ENCODE measurements around the gene LRIG2. TPM values are rescaled to one million over a fixed set of nuclear protein-coding genes. Genes with fewer than 3 reads are reported as not detected.
"Not testable (repeated sequence)": the region's sequence is repeated elsewhere in the genome, so short reads cannot be mapped to it uniquely, and the experiment has no call there.

Gene LRIG2
- 1.8 and 2.5 TPM in 2 replicates for total RNA-seq (2014; rRNA removed; shearing (Covaris generic))

DNA sequence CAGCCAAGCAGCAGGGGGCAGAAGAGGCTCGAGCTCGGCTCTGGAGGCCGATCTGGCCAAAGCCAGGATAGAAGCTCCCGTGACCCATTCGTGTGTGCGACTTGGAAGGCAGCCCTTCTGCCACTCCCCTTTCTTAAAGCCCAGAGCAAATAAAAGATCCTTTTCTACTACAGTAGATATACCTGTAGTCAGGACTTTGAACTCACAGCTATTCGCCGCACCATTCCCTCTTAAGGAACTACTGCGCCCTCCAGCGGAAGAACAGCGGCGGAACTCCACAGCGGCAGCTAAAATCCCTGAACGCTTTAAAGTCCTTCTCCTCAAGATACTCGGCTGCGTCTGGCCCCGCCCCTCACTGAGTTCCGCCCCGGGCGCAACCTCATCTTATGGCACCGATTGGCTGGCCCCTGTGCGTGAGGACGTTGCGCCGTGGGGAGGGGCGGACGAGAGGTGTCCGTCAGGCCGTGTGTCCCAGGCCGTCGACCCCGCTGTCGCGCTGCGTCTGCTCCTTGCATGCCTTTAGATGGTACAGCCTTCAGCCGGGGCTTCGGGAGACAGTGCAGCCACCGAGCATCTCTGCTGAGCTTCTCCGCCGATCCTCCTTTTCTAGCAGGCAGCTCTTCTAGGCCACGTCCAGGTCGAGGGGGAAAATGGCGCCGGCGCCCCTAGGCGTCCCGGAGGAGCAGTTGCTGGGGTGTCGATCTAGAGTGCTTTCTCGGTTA is at the start of gene LRIG2:
Gene LRIG2 (plus strand): TSS at position 442 of the 722 bp plus-strand sequence. CDS start 209 bp downstream, at position 651.
- peak; percentile 93 for DNase-seq (ENCODE audit: low spot score)

DNA sequence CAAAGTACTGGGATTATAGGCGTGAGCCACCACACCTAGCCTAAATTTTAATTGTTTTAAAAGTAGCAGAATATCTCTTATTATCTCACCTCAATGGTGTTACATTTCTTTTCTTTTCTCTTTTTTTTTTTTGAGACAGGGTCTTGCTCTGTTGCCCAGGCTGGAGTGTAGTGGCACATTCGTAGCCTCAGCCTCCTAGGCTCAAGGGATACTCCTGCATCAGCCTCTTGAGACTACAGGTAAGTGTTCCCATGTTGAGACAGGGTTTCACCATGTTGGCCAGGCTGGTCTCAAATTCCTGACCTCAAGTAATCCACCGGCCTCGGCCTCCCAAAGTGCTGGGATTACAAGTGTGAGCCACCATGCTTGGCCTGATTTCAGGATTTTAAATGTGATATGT is 49.7 kb upstream of the LRIG2 start:
- not testable (repeated sequence) for DNase-seq (ENCODE audit: low spot score)

GRCh38 chr1:113027007-113027406 is 46.0 kb upstream of the LRIG2 start:
- DNase-seq (ENCODE audit: low spot score): no peak

DNA sequence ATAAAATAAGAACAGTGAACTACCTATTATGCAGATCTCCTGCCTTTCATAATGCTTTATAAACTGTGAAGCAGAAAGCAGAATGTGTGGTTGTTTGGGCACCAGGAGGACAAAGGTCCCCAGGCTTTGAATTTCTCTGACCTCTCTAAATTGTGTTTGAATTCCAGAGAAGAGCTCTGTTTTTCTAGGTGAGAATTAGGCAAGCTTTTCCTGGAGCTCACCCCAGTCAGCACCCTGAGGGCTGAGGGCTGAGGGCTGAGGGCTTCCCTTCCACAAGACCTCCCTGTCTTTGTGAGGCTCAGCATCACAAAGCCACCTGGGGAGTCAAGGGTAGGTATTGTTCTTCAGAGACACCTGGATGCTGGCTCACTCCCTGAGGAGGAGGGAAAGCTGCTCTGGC is 45.5 kb upstream of the LRIG2 start:
- no peak for DNase-seq (ENCODE audit: low spot score)

DNA sequence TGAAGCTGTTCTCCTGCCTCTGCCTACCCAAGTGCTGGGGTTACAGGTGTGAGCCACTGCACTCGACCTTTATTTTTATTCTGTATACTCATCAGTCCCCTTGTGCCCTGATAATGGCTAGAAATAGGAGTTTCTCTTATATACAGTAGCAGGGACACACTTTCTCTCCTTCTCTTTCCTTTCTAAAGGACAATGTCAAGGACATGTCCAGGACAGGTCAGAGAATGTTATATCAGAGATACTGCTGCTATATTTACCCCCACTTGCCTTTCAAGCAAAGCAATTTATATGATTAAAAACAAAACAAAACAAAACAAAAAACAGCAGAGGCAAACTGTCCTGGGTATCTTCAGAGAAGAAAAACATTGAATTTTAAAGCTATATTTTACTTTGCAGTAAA is 43.2 kb upstream of the LRIG2 start:
- no peak for DNase-seq (ENCODE audit: low spot score)

GRCh38 chr1:113031171-113031933 is 41.6 kb upstream of the LRIG2 start:
- no peak for DNase-seq (ENCODE audit: low spot score)

DNA sequence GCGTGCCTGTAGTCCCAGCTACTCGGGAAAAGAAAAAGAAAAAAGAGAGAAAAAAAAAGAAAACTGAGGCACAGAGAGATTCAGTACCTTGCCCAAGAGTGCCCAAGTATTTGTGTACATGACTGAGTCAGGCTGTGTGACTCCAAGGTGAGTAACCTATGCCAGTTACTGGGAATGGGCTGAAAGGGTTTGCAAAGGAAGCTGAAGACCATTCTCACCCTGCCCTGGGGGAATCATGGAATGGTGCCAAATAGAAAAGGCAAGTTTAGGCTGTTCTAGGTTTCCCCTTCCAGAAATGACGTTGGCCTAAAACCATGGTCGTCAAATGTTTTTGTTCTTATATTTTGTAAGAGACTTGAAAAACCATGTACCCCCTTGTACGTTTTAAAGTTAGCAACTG is 37.9 kb upstream of the LRIG2 start:
- DNase-seq (ENCODE audit: low spot score): no peak

DNA sequence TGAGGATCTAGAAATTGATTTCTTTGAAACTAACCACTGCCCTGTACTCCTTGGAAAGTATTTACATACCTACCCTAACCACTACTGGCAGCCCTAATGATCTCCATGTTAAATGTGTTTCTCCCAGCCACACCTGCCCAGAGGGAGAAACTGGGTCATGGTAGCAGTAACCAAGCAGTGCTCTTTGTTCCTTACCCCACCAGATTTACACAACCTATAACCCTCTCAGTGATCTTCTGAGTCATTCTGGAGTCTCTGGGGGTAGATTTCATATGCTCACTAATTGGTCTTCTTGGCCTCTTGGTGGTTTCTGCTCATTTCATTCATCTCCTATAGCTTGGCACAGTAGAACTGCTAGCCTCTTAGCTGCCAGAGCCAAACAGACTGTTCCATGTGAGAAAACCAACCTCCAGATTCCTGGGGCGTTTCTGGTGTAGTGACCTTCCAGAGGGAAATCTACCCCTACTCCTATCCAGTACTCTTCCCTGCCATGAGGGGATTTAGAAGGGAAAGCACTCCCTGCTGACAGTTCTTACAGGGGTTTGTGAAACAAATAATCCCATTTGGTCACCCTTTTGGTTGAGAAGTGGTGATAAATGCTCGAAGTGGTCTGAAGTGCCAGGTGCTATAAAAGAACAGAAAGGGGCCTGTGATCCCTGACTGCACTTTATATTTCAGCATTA is 36.2 kb upstream of the LRIG2 start:
- DNase-seq (ENCODE audit: low spot score): peak; percentile 8

DNA sequence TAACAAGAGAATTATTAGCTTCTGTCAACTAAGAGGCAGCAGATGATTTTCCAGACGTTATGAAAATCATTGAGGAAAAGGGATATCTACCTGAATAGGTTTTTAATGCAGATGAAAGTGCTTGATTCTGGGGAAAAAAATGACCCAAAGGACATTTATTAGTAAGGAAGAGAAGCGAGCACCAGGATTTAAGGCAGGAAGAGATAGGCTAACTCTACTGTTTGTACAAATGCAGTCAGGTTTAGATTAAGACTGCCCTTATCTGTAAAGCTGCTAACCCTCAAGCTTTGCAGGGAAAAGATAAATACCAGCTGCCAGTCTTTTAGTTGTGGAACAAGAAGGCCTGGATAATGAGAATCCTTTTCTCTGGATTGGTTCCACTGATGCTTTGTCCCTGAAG is 33.0 kb upstream of the LRIG2 start:
- DNase-seq (ENCODE audit: low spot score): no peak

GRCh38 chr1:113040718-113041412 is 32.1 kb upstream of the LRIG2 start:
- DNase-seq (ENCODE audit: low spot score): no peak

DNA sequence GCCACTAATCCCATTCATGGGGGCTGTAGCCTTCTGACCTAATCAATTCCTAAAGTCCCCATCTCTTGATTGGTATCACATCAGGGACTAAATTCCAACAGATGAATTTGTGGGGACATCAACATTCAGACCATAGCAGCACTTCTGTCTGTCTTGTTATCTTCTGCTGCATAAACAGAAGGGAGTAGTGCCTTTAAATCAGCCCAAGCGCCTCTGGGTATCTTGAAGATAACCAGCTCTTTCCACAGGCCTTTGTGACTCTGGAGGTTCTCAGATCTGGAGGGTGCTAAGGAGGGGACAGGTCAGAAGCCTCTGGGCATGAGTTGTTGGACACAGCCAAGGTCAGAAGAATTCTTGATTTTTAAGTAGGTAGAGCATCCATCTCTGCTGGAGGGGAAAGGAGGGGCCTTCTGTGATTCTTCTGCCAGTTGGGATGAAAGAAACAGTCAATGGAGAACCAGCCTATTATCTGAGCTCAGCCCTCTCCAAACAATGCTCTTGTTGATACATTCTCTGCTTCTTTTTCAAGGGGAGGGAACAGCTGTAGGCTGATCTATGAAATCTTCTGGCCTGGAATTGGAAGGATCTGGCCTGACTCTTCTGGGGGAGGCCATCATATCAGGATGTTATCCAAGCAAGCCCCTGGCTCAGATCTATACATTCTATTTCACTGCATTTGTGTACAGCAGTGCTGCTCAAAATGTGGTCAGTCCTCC is 31.3 kb upstream of the LRIG2 start:
- DNase-seq (ENCODE audit: low spot score): no peak

GRCh38 chr1:113042285-113043143 is 30.5 kb upstream of the LRIG2 start:
- DNase-seq (ENCODE audit: low spot score): peak; percentile 71

DNA sequence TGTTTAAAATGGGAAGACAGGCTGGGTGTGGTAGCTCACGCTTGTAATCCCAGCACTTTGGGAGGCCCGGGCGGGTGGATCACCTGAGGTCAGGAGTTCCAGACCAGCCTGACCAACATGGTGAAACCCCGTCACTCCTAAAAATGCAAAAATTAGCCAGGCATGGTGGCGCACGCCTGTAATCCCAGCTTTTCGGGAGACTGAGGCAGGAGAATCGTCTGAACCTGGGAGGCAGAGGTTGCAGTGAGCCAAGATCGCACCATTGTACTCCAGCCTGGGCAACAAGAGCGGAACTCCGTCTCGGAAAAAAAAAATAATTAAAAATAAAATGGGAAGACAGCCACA is 29.9 kb upstream of the LRIG2 start:
- DNase-seq (ENCODE audit: low spot score): not testable (repeated sequence)

GRCh38 chr1:113046569-113046968 is 26.4 kb upstream of the LRIG2 start:
- no peak for DNase-seq (ENCODE audit: low spot score)

DNA sequence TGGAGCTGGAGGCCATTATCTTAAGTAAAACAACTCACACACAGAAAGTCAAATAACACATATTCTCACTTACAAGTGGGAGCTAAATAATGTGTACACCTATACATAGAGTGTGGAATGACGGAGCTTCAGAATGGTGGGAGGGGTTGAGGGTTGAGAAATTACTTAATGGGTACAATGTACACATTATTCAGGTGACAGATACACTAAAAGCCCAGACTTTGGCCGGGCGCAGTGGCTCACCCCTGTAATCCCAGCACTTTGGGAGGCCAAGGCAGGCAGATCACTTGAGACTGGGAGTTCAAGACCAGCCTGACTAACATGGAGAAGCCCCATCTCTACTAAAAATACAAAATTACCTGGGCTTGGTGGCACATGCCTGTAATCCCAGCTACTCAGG is 24.9 kb upstream of the LRIG2 start:
- no peak for DNase-seq (ENCODE audit: low spot score)

GRCh38 chr1:113053344-113054126 is 19.5 kb upstream of the LRIG2 start:
- no peak for DNase-seq (ENCODE audit: low spot score)

GRCh38 chr1:113055570-113055969 is 17.4 kb upstream of the LRIG2 start:
- no peak for DNase-seq (ENCODE audit: low spot score)

- no peak for DNase-seq (ENCODE audit: low spot score)
These were observed 16.0 kb upstream of the LRIG2 start for GRCh38 chr1:113057006-113057405.

DNA sequence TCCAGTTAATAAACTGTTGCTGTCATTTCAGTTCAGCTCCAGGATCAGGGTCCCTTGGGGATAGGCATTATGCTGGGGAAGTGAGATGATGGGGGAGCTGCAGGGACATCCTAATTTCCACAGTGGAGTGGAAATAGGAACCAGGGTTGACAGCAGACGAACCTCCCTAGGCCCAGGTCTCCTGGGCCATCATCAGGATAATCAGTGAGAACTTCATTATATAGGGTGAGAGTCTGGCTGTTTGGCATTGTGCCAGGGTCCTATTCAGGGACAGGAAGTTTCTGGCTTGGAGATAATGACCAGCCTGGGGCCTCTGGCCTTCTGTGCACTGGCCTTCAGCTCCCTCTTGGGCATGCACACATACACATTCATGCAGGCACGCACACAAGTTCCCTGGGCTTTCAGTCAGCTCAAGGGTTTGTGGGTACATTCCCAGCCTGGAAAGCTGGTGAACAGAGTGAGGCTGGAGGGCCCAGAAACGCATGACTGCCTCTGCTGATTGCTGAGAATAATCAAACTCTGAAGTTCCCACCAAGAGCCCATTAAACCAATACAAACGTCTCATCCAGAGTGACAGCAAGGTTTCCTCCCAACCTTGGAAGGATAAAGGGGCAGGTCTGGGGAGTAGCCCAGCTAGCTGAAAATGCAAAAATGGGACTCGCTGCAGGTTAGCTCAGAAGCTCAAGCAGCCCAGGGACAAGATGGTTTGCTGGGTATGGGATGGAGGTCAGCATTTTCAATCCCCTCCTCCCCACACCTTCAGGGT is 13.9 kb upstream of the LRIG2 start:
- no peak for DNase-seq (ENCODE audit: low spot score)
